Smooth muscle cell (in vitro differentiated cells): Measurements from ENCODE around the gene WDR90. TPM values are rescaled to one million over a fixed set of nuclear protein-coding genes. Genes with fewer than 3 reads are reported as not detected.
A peak's percentile ranks its signal among the peaks of the same experiment; 100 is the strongest.

ENCODE experiments used
- DNase-seq: peaks from one replicate; lab custom pipeline; 2025; ENCODE audit not compliant: unreplicated experiment; lab: John Stamatoyannopoulos, UW
- H2AFZ ChIP-seq: fragments of 200-600 bp; sonication (generic); 2 replicates; pipeline ENCODE4 v1.6.0; 2016; ENCODE audit warnings: antibody characterized with exemption, low read depth, mild to moderate bottlenecking
- H3F3A ChIP-seq: fragments of 200-600 bp; sonication (generic); 2 replicates; pipeline ENCODE4 v1.6.0; 2017; ENCODE audit warnings: antibody characterized with exemption, low read depth
- H3K27ac ChIP-seq: fragments of 200-600 bp; sonication (generic); 2 replicates; pipeline ENCODE4 v1.5.1; 2016; ENCODE audit warnings: low read depth, mild to moderate bottlenecking
- H3K27me3 ChIP-seq: fragments of 200-600 bp; sonication (generic); 2 replicates; pipeline ENCODE4 v1.6.1; 2016; ENCODE audit warnings: low read depth, mild to moderate bottlenecking
- H3K36me3 ChIP-seq: fragments of 200-600 bp; sonication (generic); 2 replicates; pipeline ENCODE4 v1.5.1; 2016; ENCODE audit warnings: low read depth
- H3K4me1 ChIP-seq: fragments of 200-600 bp; sonication (generic); 2 replicates; pipeline ENCODE4 v1.5.1; 2016; ENCODE audit warnings: low read depth
- H3K4me2 ChIP-seq: fragments of 200-600 bp; sonication (generic); 2 replicates; pipeline ENCODE4 v1.6.0; 2016; ENCODE audit warnings: mild to moderate bottlenecking
- H3K4me3 ChIP-seq: fragments of 200-600 bp; sonication (generic); 2 replicates; pipeline ENCODE4 v1.5.1; 2016; ENCODE audit warnings: mild to moderate bottlenecking
- H3K79me2 ChIP-seq: fragments of 200-600 bp; sonication (generic); 2 replicates; pipeline ENCODE4 v1.6.0; 2016; ENCODE audit warnings: low read depth, mild to moderate bottlenecking
- H3K9ac ChIP-seq: fragments of 200-600 bp; sonication (generic); 2 replicates; pipeline ENCODE4 v1.6.0; 2016; ENCODE audit warnings: low read depth
- H3K9me3 ChIP-seq: fragments of 200-600 bp; sonication (generic); replicated peaks from 2 replicates; pipeline ENCODE4 v1.5.1; 2016; ENCODE audit warnings: low read depth
- H4K20me1 ChIP-seq: fragments of 200-600 bp; sonication (generic); 2 replicates; pipeline ENCODE4 v1.6.0; 2016; ENCODE audit warnings: low read depth
- CTCF ChIP-seq: fragments of 200-600 bp; sonication (generic); IDR thresholded peaks from 2 replicates; pipeline ENCODE4 v1.5.1; 2017; ENCODE audit warnings: borderline replicate concordance, mild to moderate bottlenecking, antibody characterized with exemption; ENCODE audit not compliant: insufficient read depth, poor library complexity, severe bottlenecking
- WGBS: methylation state at CpG from one replicate; pipeline ENCODE4 v1.1.7; 2016; ENCODE audit warnings: low lambda C conversion rate; 5-methylcytosine and 5-hydroxymethylcytosine counted together
- polyA plus RNA-seq: library from polyadenylated mRNA; unstranded; fragments of >200 nt; fragmentation: Nextera tagmentation; extraction: Ambion mirVana; gene quantifications from 2 replicates; pipeline ENCODE4 v1.2.1, GENCODE V29; 2016
- total RNA-seq: library from RNA; depleted of rRNA; stranded (reverse); fragments of >200 nt; gene quantifications from 2 replicates; pipeline ENCODE4 v1.2.3, GENCODE V29; 2014

Gene WDR90
- total and polyA plus RNA-seq, 2 experiments from 2014 or later = 8.4 to 10.4 TPM

- WGBS = 92% methylated on average over 30 of the region's 35 CpGs
- Histone ChIP-seq H3F3A (no peaks in the 10 kb centered on the region), H3K27ac (no peak overlapping the region)
These were observed 9.8 kb downstream of the WDR90 start for GRCh38 chr16:658679-659571.

GRCh38 chr16:659618-660017, 10.5 kb downstream of the WDR90 start:
- WGBS = 95% methylated on average over 20 of the region's 20 CpGs
- Histone ChIP-seq H3K9me3 (no peaks in the 10 kb centered on the region), H3K4me3 (no peak overlapping the region), H4K20me1 (no peaks in the 10 kb centered on the region), H3K9ac (no peak overlapping the region), H3K4me1 (peaks cover 3% of the 10 kb centered on the region), H3K27me3 (no peaks in the 10 kb centered on the region), H3K36me3 (no peaks in the 10 kb centered on the region), H3K27ac (no peak overlapping the region), H3K79me2 (no peaks in the 10 kb centered on the region), H2AFZ (no peak overlapping the region), H3K4me2 (no peak overlapping the region), H3F3A (no peaks in the 10 kb centered on the region)
- DNase-seq = no peak
- TF ChIP-seq CTCF = no peak

More at GRCh38 chr16:658679-659571, 9.8 kb downstream of the WDR90 start:
- Histone ChIP-seq H3K9me3 (no peaks in the 10 kb centered on the region), H3K4me3 (no peak overlapping the region), H4K20me1 (no peaks in the 10 kb centered on the region), H3K27me3 (no peaks in the 10 kb centered on the region), H3K4me1 (peaks cover 3% of the 10 kb centered on the region), H3K79me2 (no peaks in the 10 kb centered on the region), H3K9ac (no peak overlapping the region), H2AFZ (no peak overlapping the region), H3K4me2 (no peak overlapping the region), H3K36me3 (no peaks in the 10 kb centered on the region)
- TF ChIP-seq CTCF = peak; percentile 6
- DNase-seq = no peak

GRCh38 chr16:660132-660458, 10.9 kb downstream of the WDR90 start:
- DNase-seq = no peak
- H3K4me3 ChIP-seq = no peak overlapping the region
- no peaks in the 10 kb centered on the region for H3K36me3 ChIP-seq
- H3K27ac ChIP-seq = no peak overlapping the region
- 78% methylated on average over 6 of the region's 6 CpGs for WGBS
- TF ChIP-seq CTCF = no peak
- H3K27me3 ChIP-seq = no peaks in the 10 kb centered on the region
- H3K9ac ChIP-seq = no peak overlapping the region
- peaks cover 3% of the 10 kb centered on the region for H3K4me1 ChIP-seq
- H3K9me3 ChIP-seq = no peaks in the 10 kb centered on the region
- no peaks in the 10 kb centered on the region for H4K20me1 ChIP-seq
- no peak overlapping the region for H2AFZ ChIP-seq
- no peak overlapping the region for H3K4me2 ChIP-seq
- no peaks in the 10 kb centered on the region for H3F3A ChIP-seq
- H3K79me2 ChIP-seq = no peaks in the 10 kb centered on the region
